K562 (cell line): ENCODE data around the gene PCCB. TPM values are rescaled to one million over a fixed set of nuclear protein-coding genes. Genes with fewer than 3 reads are reported as not detected.

Experiments
- ATF1 ChIP-seq, 2 experiments: fragments of 450-650 bp in 1 of 2; IDR thresholded peaks; 2 replicates each; pipeline ENCODE4 v1.6.1; 2016; ENCODE audit warnings: missing compliant biosample characterization in 1 of 2, missing genetic modification characterization in 1 of 2
- ATF7 ChIP-seq: fragments of 450-650 bp; IDR thresholded peaks from 2 replicates; pipeline ENCODE4 v1.7.1; 2014; ENCODE audit warnings: mild to moderate bottlenecking, moderate library complexity
- BHLHE40 ChIP-seq: IDR thresholded peaks from 2 replicates; pipeline ENCODE4 v1.6.1; 2011; ENCODE audit warnings: low read length, improper control_type of control experiment
- CCNT2 ChIP-seq: IDR thresholded peaks from 2 replicates; pipeline ENCODE4 v1.6.1; 2011; ENCODE audit warnings: borderline replicate concordance, low read depth, mild to moderate bottlenecking, moderate library complexity, mixed read lengths, low read length; ENCODE audit not compliant: insufficient read length; ENCODE audit errors: extremely low read depth
- HNRNPL ChIP-seq: fragments of 200-400 bp; formaldehyde crosslinking; IDR thresholded peaks from 2 replicates; pipeline ENCODE4 v1.6.1; 2017; ENCODE audit warnings: low read depth, mild to moderate bottlenecking, low read length
- IFI16 ChIP-seq: fragments of 250-450 bp; sonication (Bioruptor Pico); IDR thresholded peaks from 2 replicates; pipeline ENCODE4 v2.1.2; 2022; ENCODE audit warnings: mild to moderate bottlenecking, inconsistent platforms
- MEIS2 ChIP-seq: fragments of 450-650 bp; IDR thresholded peaks from 2 replicates; pipeline ENCODE4 v1.6.1; 2014; ENCODE audit warnings: mild to moderate bottlenecking; ENCODE audit not compliant: partially characterized antibody
- NEUROD1 ChIP-seq: fragments of 150-350 bp; IDR thresholded peaks from 2 replicates; pipeline ENCODE4 v1.6.1; 2014; ENCODE audit warnings: borderline replicate concordance, low read length, low read depth; ENCODE audit not compliant: partially characterized antibody
- NFIX ChIP-seq: fragments of 250-450 bp; sonication (Bioruptor Pico); IDR thresholded peaks from 2 replicates; pipeline ENCODE4 v1.4.0; 2020; ENCODE audit warnings: low read depth, mild to moderate bottlenecking, moderate library complexity
- NRF1 ChIP-seq, 2 experiments: fragments of 450-650 bp; IDR thresholded peaks in 1 of 2; conservative IDR thresholded peaks in 1 of 2; 2 replicates each; pipeline ENCODE4 v1.6.1; 2014; ENCODE audit warnings: mild to moderate bottlenecking in 2 of 2
- PCBP1 ChIP-seq: fragments of 200-400 bp; formaldehyde crosslinking; IDR thresholded peaks from 2 replicates; pipeline ENCODE4 v1.6.1; 2018; ENCODE audit warnings: mild to moderate bottlenecking, low read depth, low read length; ENCODE audit not compliant: poor library complexity, severe bottlenecking
- RBFOX2 ChIP-seq: fragments of 200-400 bp; formaldehyde crosslinking; IDR thresholded peaks from 2 replicates; pipeline ENCODE4 v1.6.1; 2017; ENCODE audit warnings: low read depth, mild to moderate bottlenecking, low read length, moderate library complexity
- RFX5 ChIP-seq: IDR thresholded peaks from 2 replicates; pipeline ENCODE4 v1.6.1; 2011; ENCODE audit warnings: low read depth, mild to moderate bottlenecking, improper control_type of control experiment, low read length
- TCF3 ChIP-seq: sonication (generic); formaldehyde crosslinking; IDR thresholded peaks from 2 replicates; pipeline ENCODE4 v1.4.0; 2020; ENCODE audit warnings: mild to moderate bottlenecking, missing genetic modification reagents
- TEAD4 ChIP-seq, 2 experiments: sonication (generic) in 1 of 2; formaldehyde crosslinking in 1 of 2; IDR thresholded peaks; 2 replicates each; pipeline versions ENCODE4 v1.6.1 to v1.8.0; 2012 to 2022; ENCODE audit warnings: borderline replicate concordance in 1 of 2, inconsistent platforms in 1 of 2, low read length in 1 of 2, mild to moderate bottlenecking in 1 of 2, missing genetic modification reagents in 1 of 2
- ZBTB8A ChIP-seq: fragments of 450-650 bp; IDR thresholded peaks from 2 replicates; pipeline ENCODE4 v1.6.1; 2018; ENCODE audit warnings: mild to moderate bottlenecking, moderate library complexity; ENCODE audit not compliant: partially characterized antibody
- ZNF133 ChIP-seq: fragments of 250-450 bp; sonication (Bioruptor Pico); IDR thresholded peaks from 2 replicates; pipeline ENCODE4 v1.4.0; 2020; ENCODE audit warnings: mild to moderate bottlenecking
- polyA plus RNA-seq, 8 experiments: library from polyadenylated mRNA; depleted of rRNA in 4 of 8; stranded (reverse) in 5 of 8; unstranded in 3 of 8; fragments of >200 nt; fragmentation: Nextera tagmentation in 2 of 8; fragmentation: Illumina TruSeq in 1 of 8; extraction: Ambion mirVana in 2 of 8; extraction: Trizol in 1 of 8; gene quantifications; 2 replicates each; pipeline versions ENCODE4 v1.2.1 to v1.2.3, GENCODE V29; 2011 to 2014; ENCODE audit warnings: inconsistent platforms in 1 of 8, missing spikeins in 1 of 8
- total RNA-seq, 7 experiments: library from RNA; depleted of rRNA in 6 of 7; stranded (reverse); fragments of >200 nt in 6 of 7; fragmentation: Illumina TruSeq in 2 of 7; extraction: Trizol in 2 of 7; gene quantifications; 2 replicates each; pipeline versions ENCODE4 v1.2.1 to v1.2.3, GENCODE V29; 2011 to 2021; ENCODE audit warnings: low replicate concordance in 1 of 7
- TF ChIP-seq, protein P1 (sequence below): sonication (generic); formaldehyde crosslinking; IDR thresholded peaks from 2 replicates; pipeline ENCODE4 v1.8.0; 2022; ENCODE audit warnings: missing genetic modification reagents, mild to moderate bottlenecking, moderate library complexity, borderline replicate concordance
- TF ChIP-seq, protein P2 (sequence below): fragments of 450-650 bp; IDR thresholded peaks from 2 replicates; pipeline ENCODE4 v1.6.1; 2016
- TF ChIP-seq, protein P3 (sequence below): fragments of 250-450 bp; sonication (Bioruptor Pico); IDR thresholded peaks from 2 replicates; pipeline ENCODE4 v1.9.0; 2021; ENCODE audit warnings: mild to moderate bottlenecking, inconsistent platforms
- TF ChIP-seq, protein P4 (sequence below): fragments of 250-450 bp; sonication (Bioruptor Pico); IDR thresholded peaks from 2 replicates; pipeline ENCODE4 v1.4.0; 2020; ENCODE audit warnings: mild to moderate bottlenecking

PCCB gene
- total and polyA plus RNA-seq, 9 of the 15 experiments (the other 6 are each of a cell fraction or from before 2014, with no cell fraction given): 69.5 to 173 (median 92.8) TPM

DNA sequence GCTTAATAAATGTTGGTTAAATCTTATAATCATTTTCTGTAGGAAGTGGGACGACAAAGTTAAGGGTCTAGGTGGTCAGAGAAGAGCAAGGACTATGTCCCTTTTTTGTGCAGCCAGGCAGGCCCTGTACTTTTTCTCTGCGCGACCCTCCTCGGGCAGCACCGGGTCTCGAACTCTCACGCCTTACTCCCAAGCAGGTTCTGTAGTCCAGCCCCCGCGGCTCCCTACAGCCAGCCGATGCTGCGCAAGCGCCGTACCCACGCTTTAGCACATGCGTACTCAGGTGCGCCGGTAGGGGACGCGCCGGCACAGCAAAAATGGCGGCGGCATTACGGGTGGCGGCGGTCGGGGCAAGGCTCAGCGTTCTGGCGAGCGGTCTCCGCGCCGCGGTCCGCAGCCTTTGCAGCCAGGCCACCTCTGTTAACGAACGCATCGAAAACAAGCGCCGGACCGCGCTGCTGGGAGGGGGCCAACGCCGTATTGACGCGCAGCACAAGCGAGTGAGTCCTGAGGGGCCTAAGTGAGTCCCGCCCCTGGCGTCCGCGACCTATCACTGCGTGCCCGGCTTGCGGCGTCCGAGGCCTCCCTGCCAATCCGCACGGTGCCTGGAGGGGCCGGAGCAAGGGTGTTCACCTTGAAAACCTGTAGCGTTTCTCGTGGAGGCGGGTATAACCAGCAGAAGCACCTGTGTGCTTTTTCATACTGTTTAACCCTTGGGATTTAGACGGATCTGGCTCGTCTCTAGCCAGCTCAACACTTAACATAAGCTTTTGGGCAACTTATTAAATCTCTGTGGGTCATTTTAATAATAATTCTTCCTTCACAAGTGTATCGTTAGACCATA, at the start of gene PCCB (continued):
- TF ChIP-seq, protein P1, sequence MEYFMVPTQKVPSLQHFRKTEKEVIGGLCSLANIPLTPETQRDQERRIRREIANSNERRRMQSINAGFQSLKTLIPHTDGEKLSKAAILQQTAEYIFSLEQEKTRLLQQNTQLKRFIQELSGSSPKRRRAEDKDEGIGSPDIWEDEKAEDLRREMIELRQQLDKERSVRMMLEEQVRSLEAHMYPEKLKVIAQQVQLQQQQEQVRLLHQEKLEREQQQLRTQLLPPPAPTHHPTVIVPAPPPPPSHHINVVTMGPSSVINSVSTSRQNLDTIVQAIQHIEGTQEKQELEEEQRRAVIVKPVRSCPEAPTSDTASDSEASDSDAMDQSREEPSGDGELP: peak; percentile 76
- TF ChIP-seq NRF1 (conservative IDR thresholded peaks at IDR 0.05 in 1 of 2, IDR thresholded peaks at IDR 0.05 in 1 of 2) (peak; percentile 92 to 94), TEAD4 (IDR thresholded peaks at IDR 0.05; ENCODE audit: low read length) (peak; percentile 27; the same call in 1 of the 2 replicates), TEAD4 (CRISPR knock-in tag; IDR thresholded peaks at IDR 0.05; ENCODE audit: borderline replicate concordance) (no peak), HNRNPL (peak; percentile 34; the same call in 1 of the 2 replicates), CCNT2 (peak; percentile 44), RBFOX2 (peak; percentile 96), BHLHE40 (peak; percentile 52), ZBTB8A (no peak), ZNF133 (CRISPR knock-in tag) (no peak), ATF7 (peak; percentile 58; the same call in 1 of the 2 replicates), NEUROD1 (no peak), PCBP1 (no peak), ATF1 (CRISPR knock-in tag; IDR thresholded peaks at IDR 0.05) (no peak), ATF1 (tag; IDR thresholded peaks at IDR 0.05) (peak; percentile 82), RFX5 (no peak), MEIS2 (peak; percentile 55), NFIX (CRISPR knock-in tag) (no peak), TCF3 (CRISPR knock-in tag) (no peak), IFI16 (CRISPR knock-in tag) (no peak)
- TF ChIP-seq, protein P2, sequence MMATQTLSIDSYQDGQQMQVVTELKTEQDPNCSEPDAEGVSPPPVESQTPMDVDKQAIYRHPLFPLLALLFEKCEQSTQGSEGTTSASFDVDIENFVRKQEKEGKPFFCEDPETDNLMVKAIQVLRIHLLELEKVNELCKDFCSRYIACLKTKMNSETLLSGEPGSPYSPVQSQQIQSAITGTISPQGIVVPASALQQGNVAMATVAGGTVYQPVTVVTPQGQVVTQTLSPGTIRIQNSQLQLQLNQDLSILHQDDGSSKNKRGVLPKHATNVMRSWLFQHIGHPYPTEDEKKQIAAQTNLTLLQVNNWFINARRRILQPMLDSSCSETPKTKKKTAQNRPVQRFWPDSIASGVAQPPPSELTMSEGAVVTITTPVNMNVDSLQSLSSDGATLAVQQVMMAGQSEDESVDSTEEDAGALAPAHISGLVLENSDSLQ: peak; percentile 47
- TF ChIP-seq, protein P3, sequence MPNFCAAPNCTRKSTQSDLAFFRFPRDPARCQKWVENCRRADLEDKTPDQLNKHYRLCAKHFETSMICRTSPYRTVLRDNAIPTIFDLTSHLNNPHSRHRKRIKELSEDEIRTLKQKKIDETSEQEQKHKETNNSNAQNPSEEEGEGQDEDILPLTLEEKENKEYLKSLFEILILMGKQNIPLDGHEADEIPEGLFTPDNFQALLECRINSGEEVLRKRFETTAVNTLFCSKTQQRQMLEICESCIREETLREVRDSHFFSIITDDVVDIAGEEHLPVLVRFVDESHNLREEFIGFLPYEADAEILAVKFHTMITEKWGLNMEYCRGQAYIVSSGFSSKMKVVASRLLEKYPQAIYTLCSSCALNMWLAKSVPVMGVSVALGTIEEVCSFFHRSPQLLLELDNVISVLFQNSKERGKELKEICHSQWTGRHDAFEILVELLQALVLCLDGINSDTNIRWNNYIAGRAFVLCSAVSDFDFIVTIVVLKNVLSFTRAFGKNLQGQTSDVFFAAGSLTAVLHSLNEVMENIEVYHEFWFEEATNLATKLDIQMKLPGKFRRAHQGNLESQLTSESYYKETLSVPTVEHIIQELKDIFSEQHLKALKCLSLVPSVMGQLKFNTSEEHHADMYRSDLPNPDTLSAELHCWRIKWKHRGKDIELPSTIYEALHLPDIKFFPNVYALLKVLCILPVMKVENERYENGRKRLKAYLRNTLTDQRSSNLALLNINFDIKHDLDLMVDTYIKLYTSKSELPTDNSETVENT (CRISPR knock-in tag): peak; percentile 77
- TF ChIP-seq, protein P4, sequence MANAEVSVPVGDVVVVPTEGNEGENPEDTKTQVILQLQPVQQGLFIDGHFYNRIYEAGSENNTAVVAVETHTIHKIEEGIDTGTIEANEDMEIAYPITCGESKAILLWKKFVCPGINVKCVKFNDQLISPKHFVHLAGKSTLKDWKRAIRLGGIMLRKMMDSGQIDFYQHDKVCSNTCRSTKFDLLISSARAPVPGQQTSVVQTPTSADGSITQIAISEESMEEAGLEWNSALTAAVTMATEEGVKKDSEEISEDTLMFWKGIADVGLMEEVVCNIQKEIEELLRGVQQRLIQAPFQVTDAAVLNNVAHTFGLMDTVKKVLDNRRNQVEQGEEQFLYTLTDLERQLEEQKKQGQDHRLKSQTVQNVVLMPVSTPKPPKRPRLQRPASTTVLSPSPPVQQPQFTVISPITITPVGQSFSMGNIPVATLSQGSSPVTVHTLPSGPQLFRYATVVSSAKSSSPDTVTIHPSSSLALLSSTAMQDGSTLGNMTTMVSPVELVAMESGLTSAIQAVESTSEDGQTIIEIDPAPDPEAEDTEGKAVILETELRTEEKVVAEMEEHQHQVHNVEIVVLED (CRISPR knock-in tag): peak; percentile 27
